Measurements from ENCODE around the gene ZDHHC7. TPM values are rescaled to one million over a fixed set of nuclear protein-coding genes. Genes with fewer than 3 reads are reported as not detected.

Gene ZDHHC7
- total RNA-seq, 1 donor from 2014 or later, result 53.4 TPM

DNA sequence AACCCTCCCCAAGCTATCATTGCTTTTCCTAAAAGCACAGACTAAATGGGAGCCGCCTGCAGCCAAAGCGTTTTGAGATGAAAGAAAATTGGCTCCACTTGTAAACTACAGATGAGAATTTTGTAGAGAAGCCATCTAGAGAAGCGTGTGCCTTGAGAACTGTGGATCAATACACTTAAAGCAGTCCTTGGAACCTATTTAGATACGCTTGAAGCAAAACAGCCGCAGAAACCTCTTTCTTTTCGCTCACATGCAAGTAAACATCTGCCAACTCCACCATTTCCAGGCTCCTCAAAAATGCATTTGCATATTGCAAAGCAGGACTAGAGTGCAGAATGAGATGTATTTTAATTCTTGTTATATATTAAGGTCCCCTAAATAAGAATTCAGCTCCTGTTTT lies 29.4 kb upstream of the ZDHHC7 start:
- no peaks in the 10 kb centered on the region for H3K27me3 ChIP-seq (ENCODE audit: control insufficient read depth, insufficient read depth, low read length)
- no peak for DNase-seq (ENCODE audit: low read depth)
- H3K36me3 ChIP-seq (ENCODE audit: control insufficient read depth, insufficient read depth, low read length), result no peaks in the 10 kb centered on the region
- no peak overlapping the region for H3K4me3 ChIP-seq (ENCODE audit: low read depth, low read length)
- TF ChIP-seq, protein P1, sequence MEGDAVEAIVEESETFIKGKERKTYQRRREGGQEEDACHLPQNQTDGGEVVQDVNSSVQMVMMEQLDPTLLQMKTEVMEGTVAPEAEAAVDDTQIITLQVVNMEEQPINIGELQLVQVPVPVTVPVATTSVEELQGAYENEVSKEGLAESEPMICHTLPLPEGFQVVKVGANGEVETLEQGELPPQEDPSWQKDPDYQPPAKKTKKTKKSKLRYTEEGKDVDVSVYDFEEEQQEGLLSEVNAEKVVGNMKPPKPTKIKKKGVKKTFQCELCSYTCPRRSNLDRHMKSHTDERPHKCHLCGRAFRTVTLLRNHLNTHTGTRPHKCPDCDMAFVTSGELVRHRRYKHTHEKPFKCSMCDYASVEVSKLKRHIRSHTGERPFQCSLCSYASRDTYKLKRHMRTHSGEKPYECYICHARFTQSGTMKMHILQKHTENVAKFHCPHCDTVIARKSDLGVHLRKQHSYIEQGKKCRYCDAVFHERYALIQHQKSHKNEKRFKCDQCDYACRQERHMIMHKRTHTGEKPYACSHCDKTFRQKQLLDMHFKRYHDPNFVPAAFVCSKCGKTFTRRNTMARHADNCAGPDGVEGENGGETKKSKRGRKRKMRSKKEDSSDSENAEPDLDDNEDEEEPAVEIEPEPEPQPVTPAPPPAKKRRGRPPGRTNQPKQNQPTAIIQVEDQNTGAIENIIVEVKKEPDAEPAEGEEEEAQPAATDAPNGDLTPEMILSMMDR (IDR thresholded peaks at IDR 0.05; ENCODE audit: insufficient read depth, low read length, poor library complexity, severe bottlenecking), result no peak

- Histone ChIP-seq H3K27me3 (ENCODE audit: control insufficient read depth, insufficient read depth, low read length) (no peaks in the 10 kb centered on the region), H3K4me3 (ENCODE audit: low read depth, low read length) (no peak overlapping the region), H3K36me3 (ENCODE audit: control insufficient read depth, insufficient read depth, low read length) (no peaks in the 10 kb centered on the region)
- TF ChIP-seq, protein P1 (IDR thresholded peaks at IDR 0.05; ENCODE audit: insufficient read depth, low read length, poor library complexity, severe bottlenecking), result no peak
- no peak for DNase-seq (ENCODE audit: low read depth)
Measured at GRCh38 chr16:85037721-85038120, 26.4 kb upstream of the ZDHHC7 start.

DNA sequence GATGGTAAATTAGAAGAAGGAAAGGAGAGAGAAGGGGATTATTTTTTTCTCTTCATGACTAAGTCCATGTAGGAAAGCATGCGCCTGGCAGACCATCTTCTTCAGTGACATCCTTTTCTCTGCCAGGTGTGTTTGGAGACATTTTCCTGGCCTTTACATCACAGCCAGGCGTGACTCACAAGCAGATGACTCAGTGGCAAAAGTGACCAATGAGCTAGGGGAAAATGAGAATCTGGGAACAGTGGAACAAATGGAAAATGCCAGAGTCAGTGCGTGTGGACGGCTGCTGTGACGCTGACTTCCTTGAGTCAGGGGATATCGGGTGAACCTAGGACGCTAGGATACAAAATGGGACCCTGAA lies 25.7 kb upstream of the ZDHHC7 start:
- H3K27me3 ChIP-seq (ENCODE audit: control insufficient read depth, insufficient read depth, low read length), result no peaks in the 10 kb centered on the region
- H3K36me3 ChIP-seq (ENCODE audit: control insufficient read depth, insufficient read depth, low read length), result no peaks in the 10 kb centered on the region
- DNase-seq (ENCODE audit: low read depth), result no peak
- H3K4me3 ChIP-seq (ENCODE audit: low read depth, low read length), result no peak overlapping the region
- TF ChIP-seq, protein P1 (IDR thresholded peaks at IDR 0.05; ENCODE audit: insufficient read depth, low read length, poor library complexity, severe bottlenecking), result no peak

GRCh38 chr16:85036236-85037049 lies 25.1 kb upstream of the ZDHHC7 start:
- Histone ChIP-seq H3K4me3 (ENCODE audit: low read depth, low read length) (no peak overlapping the region), H3K36me3 (ENCODE audit: control insufficient read depth, insufficient read depth, low read length) (no peaks in the 10 kb centered on the region), H3K27me3 (ENCODE audit: control insufficient read depth, insufficient read depth, low read length) (no peaks in the 10 kb centered on the region)
- TF ChIP-seq, protein P1 (IDR thresholded peaks at IDR 0.05; ENCODE audit: insufficient read depth, low read length, poor library complexity, severe bottlenecking), result no peak
- DNase-seq (ENCODE audit: low read depth), result no peak

- Histone ChIP-seq H3K4me3 (ENCODE audit: low read depth, low read length) (no peak overlapping the region), H3K27me3 (ENCODE audit: control insufficient read depth, insufficient read depth, low read length) (no peaks in the 10 kb centered on the region), H3K36me3 (ENCODE audit: control insufficient read depth, insufficient read depth, low read length) (no peaks in the 10 kb centered on the region)
- TF ChIP-seq, protein P1 (IDR thresholded peaks at IDR 0.05; ENCODE audit: insufficient read depth, low read length, poor library complexity, severe bottlenecking), result no peak
- no peak for DNase-seq (ENCODE audit: low read depth)
Measured at GRCh38 chr16:85034591-85035433, 23.5 kb upstream of the ZDHHC7 start.

Measured in kidney epithelial cell (primary cell).